Ovary (tissue), 3 donors: ENCODE results near the gene CTDP1.

ENCODE experiments used
- EP300 ChIP-seq: sonication (generic); formaldehyde crosslinking; IDR thresholded peaks from one replicate; pipeline ENCODE4 v1.6.1; 2017; ENCODE audit warnings: antibody characterized with exemption
- POLR2A ChIP-seq: fragments of 450-650 bp; IDR thresholded peaks from one replicate; pipeline ENCODE4 v1.6.1; 2017; ENCODE audit warnings: antibody characterized with exemption, mild to moderate bottlenecking, moderate library complexity
- TF ChIP-seq, protein P1 (sequence below), 3 donors: fragments of 450-650 bp in 2 of 3; fragments of 200-600 bp in 1 of 3; IDR thresholded peaks; one replicate each; pipeline versions ENCODE4 v1.5.1 to v1.8.0; 2016 to 2022; ENCODE audit warnings: antibody characterized with exemption in 3 of 3, mild to moderate bottlenecking in 1 of 3
- donor health status: DM: no; HTN: no; CAD: no.

DNA sequence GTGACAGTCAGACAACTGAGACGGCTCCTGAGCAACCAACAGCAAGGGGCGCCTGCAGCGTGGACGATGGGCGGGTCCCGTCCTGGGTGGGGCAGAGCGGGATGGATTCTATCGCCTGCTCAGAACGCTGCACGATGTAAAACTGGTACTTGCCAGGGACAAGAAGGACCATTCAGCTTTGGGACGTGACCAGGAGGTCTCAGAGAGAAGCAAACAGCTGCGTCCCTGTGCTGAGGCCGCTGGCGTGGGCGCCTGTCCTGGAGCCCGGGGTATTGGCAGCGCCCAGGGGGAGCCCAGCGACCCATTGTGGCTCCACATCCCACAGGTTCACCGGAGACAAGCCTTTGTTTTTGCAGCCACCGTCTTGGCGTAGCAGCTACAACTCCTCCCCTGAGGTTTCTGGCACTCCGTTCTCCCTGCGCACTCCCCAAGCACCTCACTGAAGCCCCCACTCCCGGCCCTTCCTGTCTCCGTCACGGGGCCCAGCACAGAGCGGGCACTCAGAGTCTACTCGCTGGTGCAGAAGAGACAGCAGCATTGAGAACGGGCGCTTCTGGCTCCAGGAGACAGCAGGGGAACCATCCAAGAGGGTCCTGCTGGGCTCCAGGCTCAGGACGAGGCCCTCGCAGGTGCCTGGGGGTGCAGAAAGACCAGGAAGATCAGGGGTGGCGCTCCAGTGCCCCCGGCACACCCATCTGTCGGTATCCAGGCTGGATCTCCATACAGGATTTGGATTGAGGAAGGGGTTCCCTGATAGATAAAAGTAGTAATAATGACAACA, 96.0 kb downstream of the CTDP1 start:
- TF ChIP-seq, protein P1, sequence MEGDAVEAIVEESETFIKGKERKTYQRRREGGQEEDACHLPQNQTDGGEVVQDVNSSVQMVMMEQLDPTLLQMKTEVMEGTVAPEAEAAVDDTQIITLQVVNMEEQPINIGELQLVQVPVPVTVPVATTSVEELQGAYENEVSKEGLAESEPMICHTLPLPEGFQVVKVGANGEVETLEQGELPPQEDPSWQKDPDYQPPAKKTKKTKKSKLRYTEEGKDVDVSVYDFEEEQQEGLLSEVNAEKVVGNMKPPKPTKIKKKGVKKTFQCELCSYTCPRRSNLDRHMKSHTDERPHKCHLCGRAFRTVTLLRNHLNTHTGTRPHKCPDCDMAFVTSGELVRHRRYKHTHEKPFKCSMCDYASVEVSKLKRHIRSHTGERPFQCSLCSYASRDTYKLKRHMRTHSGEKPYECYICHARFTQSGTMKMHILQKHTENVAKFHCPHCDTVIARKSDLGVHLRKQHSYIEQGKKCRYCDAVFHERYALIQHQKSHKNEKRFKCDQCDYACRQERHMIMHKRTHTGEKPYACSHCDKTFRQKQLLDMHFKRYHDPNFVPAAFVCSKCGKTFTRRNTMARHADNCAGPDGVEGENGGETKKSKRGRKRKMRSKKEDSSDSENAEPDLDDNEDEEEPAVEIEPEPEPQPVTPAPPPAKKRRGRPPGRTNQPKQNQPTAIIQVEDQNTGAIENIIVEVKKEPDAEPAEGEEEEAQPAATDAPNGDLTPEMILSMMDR (IDR thresholded peaks at IDR 0.05): no peak
- TF ChIP-seq POLR2A (no peak), EP300 (no peak)
